RKO (cell line): ENCODE measurements around the gene MST1.
A peak's percentile ranks its signal among the peaks of the same experiment; 100 is the strongest.

Source experiments
- DNase-seq: peaks from one replicate; pipeline ENCODE4 v3.0.0-alpha.2; 2016; ENCODE audit warnings: low spot score

MST1 gene

GRCh38 chr3:49717959-49718857 is 28.9 kb upstream of the MST1 start:
- no peak for DNase-seq

- no peak for DNase-seq
Observed at GRCh38 chr3:49717211-49717958, 28.1 kb upstream of the MST1 start.

GRCh38 chr3:49716691-49717210 is 27.5 kb upstream of the MST1 start:
- DNase-seq, result no peak

- DNase-seq, result no peak
Observed at GRCh38 chr3:49716169-49716568, 26.9 kb upstream of the MST1 start.

- no peak for DNase-seq
Observed at GRCh38 chr3:49715611-49716121, 26.4 kb upstream of the MST1 start.

- DNase-seq, result no peak
Observed at GRCh38 chr3:49714728-49715550, 25.7 kb upstream of the MST1 start.

- no peak for DNase-seq
Observed at GRCh38 chr3:49713336-49714105, 24.2 kb upstream of the MST1 start.

- DNase-seq, result no peak
Observed at GRCh38 chr3:49712631-49713317, 23.5 kb upstream of the MST1 start.

GRCh38 chr3:49712166-49712565 is 22.9 kb upstream of the MST1 start:
- DNase-seq, result no peak

GRCh38 chr3:49711489-49711888 is 22.2 kb upstream of the MST1 start:
- no peak for DNase-seq

- no peak for DNase-seq
Observed at GRCh38 chr3:49709852-49710251, 20.6 kb upstream of the MST1 start.

GRCh38 chr3:49707113-49707480 is 17.8 kb upstream of the MST1 start:
- no peak for DNase-seq

GRCh38 chr3:49706456-49707112 is 17.3 kb upstream of the MST1 start:
- DNase-seq, result no peak

GRCh38 chr3:49705390-49705960 is 16.2 kb upstream of the MST1 start:
- DNase-seq, result no peak

- DNase-seq, result no peak
Observed at GRCh38 chr3:49704629-49705028, 15.4 kb upstream of the MST1 start.

GRCh38 chr3:49703956-49704355 is 14.7 kb upstream of the MST1 start:
- DNase-seq, result no peak

GRCh38 chr3:49703443-49703927 is 14.2 kb upstream of the MST1 start:
- DNase-seq, result peak; percentile 72

- DNase-seq, result no peak
Observed at GRCh38 chr3:49702672-49703071, 13.4 kb upstream of the MST1 start.

GRCh38 chr3:49701388-49702077 is 12.3 kb upstream of the MST1 start:
- DNase-seq, result no peak
